ENCODE measurements around the gene TPBG.

DNA sequence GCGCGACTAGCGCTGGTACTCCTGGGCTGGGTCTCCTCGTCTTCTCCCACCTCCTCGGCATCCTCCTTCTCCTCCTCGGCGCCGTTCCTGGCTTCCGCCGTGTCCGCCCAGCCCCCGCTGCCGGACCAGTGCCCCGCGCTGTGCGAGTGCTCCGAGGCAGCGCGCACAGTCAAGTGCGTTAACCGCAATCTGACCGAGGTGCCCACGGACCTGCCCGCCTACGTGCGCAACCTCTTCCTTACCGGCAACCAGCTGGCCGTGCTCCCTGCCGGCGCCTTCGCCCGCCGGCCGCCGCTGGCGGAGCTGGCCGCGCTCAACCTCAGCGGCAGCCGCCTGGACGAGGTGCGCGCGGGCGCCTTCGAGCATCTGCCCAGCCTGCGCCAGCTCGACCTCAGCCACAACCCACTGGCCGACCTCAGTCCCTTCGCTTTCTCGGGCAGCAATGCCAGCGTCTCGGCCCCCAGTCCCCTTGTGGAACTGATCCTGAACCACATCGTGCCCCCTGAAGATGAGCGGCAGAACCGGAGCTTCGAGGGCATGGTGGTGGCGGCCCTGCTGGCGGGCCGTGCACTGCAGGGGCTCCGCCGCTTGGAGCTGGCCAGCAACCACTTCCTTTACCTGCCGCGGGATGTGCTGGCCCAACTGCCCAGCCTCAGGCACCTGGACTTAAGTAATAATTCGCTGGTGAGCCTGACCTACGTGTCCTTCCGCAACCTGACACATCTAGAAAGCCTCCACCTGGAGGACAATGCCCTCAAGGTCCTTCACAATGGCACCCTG is 1.6 kb downstream of the TPBG start:
- no peak for TF ChIP-seq GATA2 (IDR thresholded peaks at IDR 0.05; ENCODE audit: low read depth, low read length)
- no peak for TF ChIP-seq GATA3 (IDR thresholded peaks at IDR 0.05; ENCODE audit: low read depth, low read length)

Measured in SH-SY5Y (cell line).